Endodermal cell (in vitro differentiated cells): ENCODE measurements around the gene GTPBP4. TPM values are rescaled to one million over a fixed set of nuclear protein-coding genes. Genes with fewer than 3 reads are reported as not detected.

Experiments used
- DNase-seq: peaks from one replicate; pipeline ENCODE4 v3.0.0-alpha.2; 2017
- H3K27ac ChIP-seq: 2 replicates; pipeline ENCODE4 v1.5.1; 2013; ENCODE audit warnings: mild to moderate bottlenecking, low read depth, low read length, moderate library complexity
- H3K27me3 ChIP-seq: 2 replicates; pipeline ENCODE4 v1.6.1; 2013; ENCODE audit warnings: mild to moderate bottlenecking, low read length, moderate library complexity; ENCODE audit not compliant: insufficient read depth, control insufficient read depth, poor library complexity, severe bottlenecking
- H3K36me3 ChIP-seq: 2 replicates; pipeline ENCODE4 v1.7.0; 2013; ENCODE audit warnings: mild to moderate bottlenecking, low read length, moderate library complexity; ENCODE audit not compliant: control insufficient read depth, insufficient read depth
- H3K4me1 ChIP-seq: one replicate; pipeline ENCODE4 v1.7.0; 2013; ENCODE audit warnings: low read length; ENCODE audit not compliant: control insufficient read depth, insufficient read depth
- H3K4me3 ChIP-seq: 2 replicates; pipeline ENCODE4 v1.5.1; 2013; ENCODE audit warnings: mild to moderate bottlenecking, low read length, moderate library complexity
- H3K9ac ChIP-seq: 2 replicates; pipeline ENCODE4 v1.6.1; 2013; ENCODE audit warnings: mild to moderate bottlenecking, low read length, moderate library complexity; ENCODE audit not compliant: poor library complexity, severe bottlenecking; ENCODE audit errors: extremely low read depth
- H3K9me3 ChIP-seq: 2 replicates; pipeline ENCODE4 v1.6.1; 2013; ENCODE audit warnings: mild to moderate bottlenecking, low read length, moderate library complexity; ENCODE audit not compliant: control insufficient read depth
- H3K27ac Mint-ChIP-seq: 2 replicates; pipeline ENCODE4 v1.8.0; 2020; ENCODE audit warnings: mixed read lengths
- H3K27me3 Mint-ChIP-seq: 2 replicates; pipeline ENCODE4 v1.8.0; 2021; ENCODE audit warnings: mild to moderate bottlenecking, mixed read lengths; ENCODE audit not compliant: insufficient read depth
- H3K36me3 Mint-ChIP-seq: 2 replicates; pipeline ENCODE4 v1.8.0; 2020; ENCODE audit warnings: low read depth, mixed read lengths
- H3K4me1 Mint-ChIP-seq: 2 replicates; pipeline ENCODE4 v1.8.0; 2020; ENCODE audit warnings: mixed read lengths
- H3K4me3 Mint-ChIP-seq: 2 replicates; pipeline ENCODE4 v1.8.0; 2020; ENCODE audit warnings: mild to moderate bottlenecking, moderate library complexity, mixed read lengths
- H3K9me3 Mint-ChIP-seq: 2 replicates; pipeline ENCODE4 v1.8.0; 2020; ENCODE audit warnings: mild to moderate bottlenecking, mixed read lengths
- CTCF ChIP-seq: fragments of 200-600 bp; sonication (generic); conservative IDR thresholded peaks from 2 replicates; pipeline ENCODE4 v1.5.0; 2021; ENCODE audit warnings: antibody characterized with exemption, mild to moderate bottlenecking
- WGBS, 2 experiments: methylation state at CpG; one replicate each; pipeline versions ENCODE4 v1.1.5 to v1.1.7; 2013; ENCODE audit warnings: missing lambda C conversion rate in 2 of 2, mixed read lengths in 1 of 2; ENCODE audit not compliant: insufficient coverage in 1 of 2, insufficient read length in 1 of 2; 5-methylcytosine and 5-hydroxymethylcytosine counted together
- total RNA-seq, 2 donors: library from RNA; stranded (reverse); fragmentation: NEBNext Ultra II Directional in 1 of 2; extraction: Animal tissue kit (Norgen Biotek cat#: 25700) in 1 of 2; gene quantifications; 2 replicates in 1 of 2; 3 replicates in 1 of 2; pipeline ENCODE4 v1.2.1, GENCODE V29; 2021

GTPBP4 gene
- total RNA-seq, 2 donors from 2014 or later, result 67.2 to 70.9 TPM

DNA sequence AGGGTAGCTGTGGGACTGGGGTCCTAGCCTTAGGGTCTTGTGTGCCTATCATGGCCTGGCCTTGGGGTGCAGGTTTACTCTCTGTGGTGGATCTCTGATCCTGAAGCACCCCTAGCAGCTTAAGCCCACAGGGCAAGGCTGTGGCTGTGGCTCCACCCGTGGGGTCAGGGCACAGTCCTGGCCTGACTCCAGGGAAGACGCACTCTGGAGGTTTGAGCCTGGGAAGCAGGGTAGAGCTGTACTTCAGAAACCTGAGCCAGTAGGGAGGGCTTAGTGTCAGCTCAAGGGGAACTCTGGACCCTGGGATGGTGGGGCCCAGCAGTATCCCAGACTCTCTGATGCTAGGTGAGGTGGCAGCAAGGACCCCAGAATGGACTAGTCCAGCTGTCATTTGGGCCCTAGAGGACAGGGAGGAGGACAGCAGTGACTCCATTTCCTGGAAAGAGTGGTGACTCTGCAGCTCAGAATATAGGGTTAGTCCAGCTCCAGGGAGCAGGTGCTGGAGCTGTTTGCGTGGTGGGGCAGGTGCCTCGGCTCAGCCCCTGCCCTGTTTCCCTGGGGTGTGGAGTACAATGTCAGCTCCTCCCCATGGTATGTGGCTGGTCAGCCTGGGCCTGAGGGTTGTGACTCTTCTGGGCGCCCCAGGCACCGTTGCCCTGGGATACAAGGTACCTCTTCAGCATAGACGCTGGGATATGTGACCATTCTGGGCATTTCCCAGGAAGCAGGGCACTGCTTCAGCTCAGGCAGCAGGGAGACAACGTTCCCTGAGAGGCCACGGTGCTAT is 15.8 kb downstream of the GTPBP4 start:
- H3K9me3 ChIP-seq, result peaks cover 17% of the 10 kb centered on the region
- Mint-ChIP-seq H3K4me3 (no peak overlapping the region), H3K9me3 (peaks cover 3% of the 10 kb centered on the region), H3K27ac (no peak overlapping the region), H3K4me1 (no peaks in the 10 kb centered on the region), H3K27me3 (no peaks in the 10 kb centered on the region), H3K36me3 (peaks cover 92% of the 10 kb centered on the region)
- TF ChIP-seq CTCF, result no peak
- no peaks in the 10 kb centered on the region for H3K4me1 ChIP-seq
- H3K36me3 ChIP-seq, result peaks cover 95% of the 10 kb centered on the region
- 90 to 94% methylated on average over 8 to 9 of the region's 9 CpGs for WGBS, 2 experiments
- no peak for DNase-seq
- no peak overlapping the region for H3K4me3 ChIP-seq
- no peaks in the 10 kb centered on the region for H3K27me3 ChIP-seq
- H3K9ac ChIP-seq, result no peak overlapping the region
- no peak overlapping the region for H3K27ac ChIP-seq

DNA sequence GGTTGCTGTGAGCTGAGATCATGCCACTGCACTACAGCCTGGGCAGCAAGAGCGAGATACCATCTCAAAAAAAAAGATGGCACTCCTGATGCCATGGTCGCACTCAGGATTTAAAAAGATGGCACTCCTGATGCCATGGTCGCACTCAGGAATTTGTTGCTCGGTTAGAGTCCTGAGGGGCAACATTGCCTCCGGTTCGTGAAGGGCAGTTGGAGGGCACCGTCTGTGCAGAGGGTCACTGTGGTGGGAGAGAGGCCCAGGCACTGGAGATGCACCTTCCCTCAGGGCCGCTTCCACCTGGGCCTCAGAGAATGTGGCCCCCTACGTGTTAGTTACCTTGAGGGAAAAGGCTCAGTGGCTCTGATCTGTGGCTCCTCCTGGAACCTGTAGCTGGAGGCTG is 18.3 kb downstream of the GTPBP4 start:
- Mint-ChIP-seq H3K4me1 (no peaks in the 10 kb centered on the region), H3K4me3 (no peak overlapping the region), H3K9me3 (no peaks in the 10 kb centered on the region), H3K27me3 (no peaks in the 10 kb centered on the region), H3K36me3 (peaks cover 89% of the 10 kb centered on the region), H3K27ac (no peak overlapping the region)
- no peak overlapping the region for H3K9ac ChIP-seq
- no peak for TF ChIP-seq CTCF
- no peak for DNase-seq
- H3K4me3 ChIP-seq, result no peak overlapping the region
- WGBS, 2 experiments, result 92 to 94% methylated on average over 4 to 9 of the region's 9 CpGs
- H3K36me3 ChIP-seq, result peaks cover 96% of the 10 kb centered on the region
- no peak overlapping the region for H3K27ac ChIP-seq
- no peaks in the 10 kb centered on the region for H3K4me1 ChIP-seq
- H3K9me3 ChIP-seq, result peaks cover 12% of the 10 kb centered on the region
- H3K27me3 ChIP-seq, result no peaks in the 10 kb centered on the region

- H3K9me3 Mint-ChIP-seq, result no peaks in the 10 kb centered on the region
- H3K36me3 ChIP-seq, result peaks cover 95% of the 10 kb centered on the region
- H3K27me3 ChIP-seq, result no peaks in the 10 kb centered on the region
- no peaks in the 10 kb centered on the region for H3K4me1 Mint-ChIP-seq
- no peaks in the 10 kb centered on the region for H3K27me3 Mint-ChIP-seq
- WGBS, 2 experiments, result 94 to 100% methylated on average over 4 to 10 of the region's 10 CpGs
- no peak overlapping the region for H3K9ac ChIP-seq
- H3K27ac ChIP-seq, result no peak overlapping the region
- TF ChIP-seq CTCF, result no peak
- no peaks in the 10 kb centered on the region for H3K4me1 ChIP-seq
- no peak overlapping the region for H3K4me3 ChIP-seq
- H3K27ac Mint-ChIP-seq, result no peak overlapping the region
- DNase-seq, result no peak
- peaks cover 89% of the 10 kb centered on the region for H3K36me3 Mint-ChIP-seq
- H3K9me3 ChIP-seq, result peaks cover 3% of the 10 kb centered on the region
- H3K4me3 Mint-ChIP-seq, result no peak overlapping the region
Observed at GRCh38 chr10:1007583-1007982, 19.3 kb downstream of the GTPBP4 start.
